Stimulated activated CD4-positive, alpha-beta T cell treated with anti-CD3 and anti-CD28 coated beads, TNF-alpha, amount 100 ng/mL, for 1 hour (primary cell): ENCODE data around the gene VHLL.

Experiments used
- DNase-seq, 3 donors: peaks; one replicate each; pipeline ENCODE4 v3.0.0-alpha.2; 2020; ENCODE audit warnings: low read depth in 3 of 3, low spot score in 1 of 3

The VHLL gene

DNA sequence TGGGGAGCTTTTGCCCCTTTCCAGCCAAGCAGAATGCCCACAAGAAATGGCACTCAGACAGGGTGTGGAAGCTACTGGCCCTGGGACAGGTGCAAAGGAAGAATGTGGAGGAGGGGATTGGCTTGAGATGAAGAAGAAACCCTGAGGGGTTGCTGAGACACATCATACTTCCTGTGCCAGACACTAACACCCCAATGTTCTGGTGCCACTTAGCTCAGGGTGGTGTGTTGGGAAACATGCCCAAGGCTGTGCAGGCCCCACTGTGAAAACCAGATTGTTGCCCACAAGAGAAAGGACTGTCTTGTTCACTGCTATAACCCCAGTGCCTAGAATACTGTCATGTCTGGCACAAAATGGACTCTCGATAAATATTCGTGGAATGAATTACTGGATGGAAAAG lies 41.4 kb downstream of the VHLL start:
- DNase-seq: no peak

DNA sequence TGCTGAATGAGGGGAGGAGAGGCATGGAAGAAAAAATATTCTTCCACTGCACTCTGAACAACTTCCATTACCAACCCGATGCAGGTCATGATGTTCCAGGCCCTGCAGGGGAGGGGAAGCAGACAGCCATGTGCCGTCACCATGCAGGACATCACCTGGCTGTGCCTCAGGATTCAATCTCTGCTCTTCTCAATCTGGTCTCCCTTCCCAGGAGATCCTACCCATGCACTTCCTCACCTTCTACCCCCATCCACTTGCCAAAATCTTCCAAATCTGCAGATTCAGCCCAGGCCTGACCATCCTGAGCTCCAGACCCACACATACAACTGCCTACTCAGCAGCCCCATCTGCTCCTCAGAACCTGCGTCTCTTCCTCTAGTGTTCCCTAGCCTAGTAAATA lies 45.5 kb downstream of the VHLL start:
- no peak for DNase-seq

DNA sequence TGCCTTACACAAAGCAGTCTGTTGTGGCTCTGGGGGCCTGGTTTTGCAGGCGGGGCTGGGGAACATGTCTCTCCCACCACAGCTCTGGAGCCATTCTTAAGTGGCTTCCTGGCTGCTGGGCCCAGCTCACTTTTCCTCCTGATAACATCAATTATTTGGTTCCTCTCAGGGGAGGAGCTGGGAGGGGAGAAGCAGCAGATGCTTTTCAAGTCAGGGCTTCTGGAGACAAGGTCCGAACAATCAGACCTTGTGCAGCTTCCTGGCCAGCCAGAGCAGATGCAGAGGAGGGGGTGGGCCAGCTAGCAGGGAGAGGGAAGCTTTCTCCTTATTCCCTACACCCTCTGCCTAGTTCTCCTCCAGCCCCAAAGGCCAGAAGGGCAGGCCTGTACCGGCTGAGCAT lies 47.6 kb downstream of the VHLL start:
- DNase-seq: no peak

DNA sequence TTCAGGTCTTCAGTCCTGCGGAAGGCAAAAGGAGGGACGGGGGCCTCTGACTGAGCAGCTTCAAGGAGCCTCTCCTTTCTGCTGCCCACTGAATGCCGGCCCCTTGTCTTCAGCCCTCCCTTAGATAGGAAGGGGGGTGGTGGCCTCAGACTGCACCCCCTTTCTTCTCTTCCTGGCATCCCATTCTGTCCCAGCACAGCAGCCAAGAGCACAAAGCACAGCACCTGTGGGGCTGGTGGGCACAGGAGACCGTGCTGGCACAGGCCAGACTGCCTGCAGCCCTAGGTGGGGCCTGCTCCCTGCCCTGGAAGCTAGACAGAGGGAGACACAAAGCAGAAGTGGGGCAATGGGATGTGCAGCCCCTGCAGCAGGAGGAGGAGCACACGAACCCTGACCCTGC lies 49.5 kb downstream of the VHLL start:
- DNase-seq: no peak
